Esophagus muscularis mucosa (tissue), 4 donors: ENCODE measurements around the gene STK33. TPM values are rescaled to one million over a fixed set of nuclear protein-coding genes. Genes with fewer than 3 reads are reported as not detected.

Source experiments
- DNase-seq: peaks from one replicate; pipeline ENCODE4 v3.0.0-alpha.2; 2017; ENCODE audit errors: extremely low spot score
- H3K27ac ChIP-seq, 4 donors: fragments of 200-600 bp; sonication (generic); replicated peaks in 1 of 4; 1 replicate in 3 of 4; 2 replicates in 1 of 4; pipeline ENCODE4 v1.5.1; 2016 to 2019; ENCODE audit warnings: mild to moderate bottlenecking in 1 of 4
- H3K27me3 ChIP-seq, 4 donors: fragments of 200-600 bp; sonication (generic); one replicate each; pipeline versions ENCODE4 v1.5.1 to v1.6.0; 2016 to 2019
- H3K36me3 ChIP-seq, 4 donors: fragments of 200-600 bp; sonication (generic); one replicate each; pipeline ENCODE4 v1.5.1; 2016 to 2019
- H3K4me1 ChIP-seq, 4 donors: fragments of 200-600 bp; sonication (generic); one replicate each; pipeline ENCODE4 v1.5.1; 2016 to 2019
- H3K4me3 ChIP-seq, 4 donors: fragments of 200-600 bp; sonication (generic); 1 replicate in 2 of 4; 2 replicates in 2 of 4; pipeline ENCODE4 v1.5.1; 2016 to 2019; ENCODE audit warnings: mild to moderate bottlenecking in 4 of 4, moderate library complexity in 1 of 4
- H3K9me3 ChIP-seq, 4 donors: fragments of 200-600 bp; sonication (generic); 1 replicate in 3 of 4; 2 replicates in 1 of 4; pipeline ENCODE4 v1.5.1; 2016 to 2019
- CTCF ChIP-seq, 3 experiments: fragments of 200-600 bp in 2 of 3; fragments of 450-650 bp in 1 of 3; sonication (generic) in 2 of 3; IDR thresholded peaks; one replicate each; pipeline ENCODE4 v1.5.1; 2017 to 2019; ENCODE audit warnings: antibody characterized with exemption in 3 of 3, mild to moderate bottlenecking in 2 of 3, moderate library complexity in 1 of 3
- EP300 ChIP-seq: sonication (generic); formaldehyde crosslinking; IDR thresholded peaks from one replicate; pipeline ENCODE4 v1.6.1; 2017; ENCODE audit warnings: antibody characterized with exemption
- POLR2A ChIP-seq: fragments of 450-650 bp; IDR thresholded peaks from one replicate; pipeline ENCODE4 v1.6.1; 2017; ENCODE audit warnings: antibody characterized with exemption, moderate library complexity, mild to moderate bottlenecking, low read depth
- POLR2AphosphoS5 ChIP-seq, 2 donors: sonication (generic); formaldehyde crosslinking; IDR thresholded peaks; one replicate each; pipeline ENCODE4 v1.6.1; 2017; ENCODE audit warnings: antibody characterized with exemption in 2 of 2
- WGBS: methylation state at CpG from one replicate; pipeline ENCODE4 v1.1.5; 2018; 5-methylcytosine and 5-hydroxymethylcytosine counted together
- intact Hi-C: fragments of 100-400 bp; cut with DNase I; formaldehyde crosslinking; loops from one replicate; pipeline ENCODE4 v1.15.1; 2023
- total RNA-seq, 4 donors: library from RNA; depleted of rRNA; stranded (reverse); fragments of >200 nt; gene quantifications; one replicate each; pipeline versions ENCODE4 v1.1.0 to v1.2.1, GENCODE V29; 2016

STK33 gene
- total RNA-seq, 4 donors from 2014 or later, result 12.7 to 29.1 (median 19.8) TPM

GRCh38 chr11:8488395-8488794, 105.6 kb downstream of the STK33 start:
- TF ChIP-seq POLR2AphosphoS5 (IDR thresholded peaks at IDR 0.05) (no peak), CTCF (IDR thresholded peaks at IDR 0.05) (no peak)
- Histone ChIP-seq H3K9me3 (peaks cover 0 to 8% (median 5%) of the 10 kb centered on the region in 4 donors), H3K4me1 (no peaks in the 10 kb centered on the region), H3K27me3 (no peaks in the 10 kb centered on the region), H3K27ac (no peak overlapping the region), H3K36me3 (no peaks in the 10 kb centered on the region), H3K4me3 (no peak overlapping the region)
- intact Hi-C loops, result no loop called here
- DNase-seq, result no peak
- no CpG with 5 or more reads among the region's 1 CpG for WGBS

DNA sequence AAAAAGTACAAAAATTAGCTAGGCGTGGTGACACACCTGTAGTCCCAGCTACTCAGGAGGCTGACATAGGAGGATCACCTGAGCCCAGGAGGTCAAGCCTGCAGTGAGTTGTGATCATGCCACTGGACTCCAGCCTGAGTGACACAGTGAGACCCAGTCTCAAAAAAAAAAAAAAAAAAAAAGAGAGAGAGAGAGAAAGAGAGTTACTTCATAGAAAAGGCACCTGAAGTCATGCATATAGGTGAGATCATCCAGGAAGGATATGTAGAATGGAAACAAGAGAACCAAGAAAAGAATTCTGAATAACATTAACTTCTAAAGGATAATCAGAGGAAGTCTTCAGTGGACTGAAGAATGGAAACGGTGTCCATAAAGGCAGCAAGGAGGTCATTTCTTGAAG, 106.8 kb downstream of the STK33 start:
- Histone ChIP-seq H3K27me3 (no peaks in the 10 kb centered on the region), H3K9me3 (peaks cover 0 to 8% (median 5%) of the 10 kb centered on the region in 4 donors), H3K4me1 (no peaks in the 10 kb centered on the region), H3K27ac (no peak overlapping the region), H3K4me3 (no peak overlapping the region), H3K36me3 (no peaks in the 10 kb centered on the region)
- 89% methylated on average over 2 of the region's 2 CpGs for WGBS
- intact Hi-C loops, result no loop called here
- no peak for DNase-seq
- TF ChIP-seq POLR2A (no peak), EP300 (no peak), CTCF (IDR thresholded peaks at IDR 0.05) (no peak)

DNA sequence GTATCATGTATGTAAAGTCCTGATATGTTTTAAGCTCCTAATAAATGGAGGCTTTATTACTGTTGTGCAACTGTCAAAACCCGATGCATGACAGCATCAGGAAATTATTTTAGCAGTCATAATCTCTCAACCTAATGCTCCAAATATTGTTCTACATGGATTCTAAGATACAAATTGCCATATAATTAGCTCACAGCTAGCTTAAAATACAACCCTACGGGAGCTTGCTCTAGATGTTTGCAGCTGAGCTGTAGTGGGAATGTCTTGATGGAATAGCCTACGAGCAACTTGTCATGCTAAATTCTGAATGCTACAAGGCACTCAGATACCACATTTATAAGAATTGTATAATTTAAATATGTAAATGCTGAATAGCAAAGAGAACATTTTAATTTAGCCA, 109.8 kb downstream of the STK33 start:
- intact Hi-C loops, result no loop called here
- Histone ChIP-seq H3K4me1 (no peaks in the 10 kb centered on the region), H3K36me3 (no peaks in the 10 kb centered on the region), H3K4me3 (no peak overlapping the region), H3K27ac (no peak overlapping the region), H3K9me3 (no peaks in the 10 kb centered on the region), H3K27me3 (no peaks in the 10 kb centered on the region)
- no peak for DNase-seq
- TF ChIP-seq EP300 (no peak), CTCF (IDR thresholded peaks at IDR 0.05) (no peak), POLR2AphosphoS5 (IDR thresholded peaks at IDR 0.05) (no peak), POLR2A (no peak)
- 77% methylated on average over 3 of the region's 3 CpGs for WGBS

DNA sequence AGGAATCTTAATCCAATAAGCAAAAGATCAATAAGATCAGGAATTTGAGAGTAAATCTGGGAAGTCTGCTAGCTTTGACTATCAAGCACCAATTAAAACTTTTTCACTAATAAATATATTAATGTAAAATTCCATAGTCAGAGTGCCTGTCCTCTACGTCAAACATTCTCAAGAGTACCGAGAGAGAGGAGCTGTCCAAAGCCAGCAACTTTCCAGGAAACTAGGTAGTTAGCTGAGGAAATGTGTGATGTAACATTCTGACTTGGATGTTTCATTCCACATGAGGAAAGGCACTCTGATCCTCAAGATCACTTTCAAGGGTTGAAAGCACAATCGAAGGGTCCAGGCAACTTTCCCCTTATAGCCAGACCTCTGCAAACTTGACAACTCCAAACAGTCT, 113.2 kb downstream of the STK33 start:
- no peaks in the 10 kb centered on the region for H3K27me3 ChIP-seq
- no peaks in the 10 kb centered on the region for H3K9me3 ChIP-seq
- TF ChIP-seq POLR2AphosphoS5 (IDR thresholded peaks at IDR 0.05), result no peak
- no peak for TF ChIP-seq EP300
- no peak for TF ChIP-seq POLR2A
- no peak for TF ChIP-seq CTCF (IDR thresholded peaks at IDR 0.05)
- H3K27ac ChIP-seq, result no peak overlapping the region
- intact Hi-C loops, result no loop called here
- no peaks in the 10 kb centered on the region for H3K36me3 ChIP-seq
- DNase-seq, result no peak
- WGBS, result 81% methylated on average over 3 of the region's 3 CpGs
- H3K4me3 ChIP-seq, result no peak overlapping the region
- H3K4me1 ChIP-seq, result no peaks in the 10 kb centered on the region

DNA sequence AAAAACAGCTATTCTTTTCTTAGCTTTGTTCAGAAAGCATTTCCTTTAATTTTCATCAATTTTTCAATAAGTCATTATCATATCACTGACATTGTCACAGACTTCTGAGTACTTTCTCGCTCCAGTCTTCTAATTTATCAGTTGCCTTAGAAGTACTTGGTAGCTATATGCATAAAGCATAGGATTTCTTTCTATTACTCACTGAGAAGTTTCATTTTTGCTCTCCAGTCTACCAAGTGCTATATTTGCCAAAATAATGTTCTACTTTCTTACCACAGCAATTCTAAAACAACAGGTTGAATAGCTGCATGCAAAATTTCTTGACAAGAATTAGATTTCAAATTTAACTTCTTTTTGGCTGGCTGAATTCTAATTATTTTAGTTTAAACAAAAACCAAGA, 116.3 kb downstream of the STK33 start:
- H3K4me3 ChIP-seq, result no peak overlapping the region

More for the DNA sequence above, 116.3 kb downstream of the STK33 start:
- Histone ChIP-seq H3K4me1 (no peaks in the 10 kb centered on the region), H3K9me3 (no peaks in the 10 kb centered on the region), H3K36me3 (no peaks in the 10 kb centered on the region), H3K27me3 (no peaks in the 10 kb centered on the region), H3K27ac (no peak overlapping the region)
- WGBS, result 95% methylated on average over 1 of the region's 1 CpG
- DNase-seq, result no peak
- intact Hi-C loops, result no loop called here
- TF ChIP-seq EP300, result no peak
- TF ChIP-seq POLR2AphosphoS5 (IDR thresholded peaks at IDR 0.05), result no peak
- TF ChIP-seq POLR2A, result no peak
- TF ChIP-seq CTCF (IDR thresholded peaks at IDR 0.05), result no peak
